GM21367 (cell line): ENCODE measurements around the gene ZCWPW1.
"Not testable (repeated sequence)": the region's sequence is repeated elsewhere in the genome, so short reads cannot be mapped to it uniquely, and the experiment has no call there.

Experiments used
- ATAC-seq: cut with Tn5 transposase; IDR thresholded peaks from one replicate; pipeline ENCODE4 v1.9.1; 2021; ENCODE audit not compliant: unreplicated experiment

Gene ZCWPW1

DNA sequence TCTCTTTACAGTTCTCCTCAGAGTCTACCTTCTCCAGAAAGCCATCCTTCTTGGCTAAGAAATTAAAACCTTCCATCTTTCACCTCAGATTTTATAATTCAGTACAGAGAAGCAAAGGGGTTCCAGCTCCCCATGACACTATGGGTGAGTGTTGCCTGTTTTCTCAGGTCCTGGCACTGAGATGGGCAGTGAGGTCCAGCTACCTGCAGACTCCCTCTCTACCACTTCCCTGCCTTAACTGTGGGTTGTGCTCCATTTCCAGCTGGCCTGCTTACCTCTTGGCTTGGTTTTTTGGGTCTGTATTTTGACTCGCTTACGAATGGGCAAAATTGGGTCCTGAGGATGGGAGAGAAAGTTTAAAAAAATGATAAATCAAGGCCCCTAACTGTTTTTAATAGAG is 26.3 kb downstream of the ZCWPW1 start:
- no peak for ATAC-seq

DNA sequence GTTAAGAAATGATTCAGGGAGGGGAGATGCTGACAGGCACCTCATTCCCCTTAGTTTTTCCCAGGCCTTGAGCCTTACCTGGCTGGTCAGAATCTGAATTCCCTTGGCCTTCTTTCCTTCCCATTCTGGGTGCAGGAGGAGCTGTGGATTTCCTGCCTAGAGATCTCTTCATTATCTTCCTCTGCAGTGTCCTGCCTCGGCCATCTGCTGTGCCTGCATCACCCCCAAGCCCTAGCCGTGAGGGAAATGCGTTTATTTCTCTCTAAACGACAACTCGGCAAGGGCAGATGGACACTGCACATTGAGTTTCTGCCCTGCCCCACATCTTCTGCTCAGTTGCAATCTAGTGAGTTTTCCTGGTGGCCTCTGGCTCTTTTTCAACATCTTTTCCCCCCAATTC is 26.7 kb downstream of the ZCWPW1 start:
- no peak for ATAC-seq

DNA sequence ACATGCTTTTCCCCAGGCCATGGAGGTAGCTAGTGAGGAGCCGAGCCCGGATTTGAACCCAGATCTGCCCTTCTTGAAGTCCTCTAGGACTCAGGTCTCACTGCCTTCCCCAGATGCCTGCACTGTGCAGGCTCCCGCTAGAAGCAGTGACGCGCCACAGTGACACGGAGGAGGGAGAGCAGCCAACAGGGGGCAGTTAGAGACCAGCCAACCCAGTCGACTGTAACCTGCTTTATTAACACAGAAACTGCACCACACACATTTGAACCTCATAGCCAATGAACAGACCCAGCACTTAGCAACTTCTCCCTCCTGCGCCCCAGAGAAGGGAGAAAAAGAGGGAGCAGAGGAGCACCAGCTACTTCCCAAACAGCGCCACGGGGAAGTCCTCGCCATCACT is 27.8 kb downstream of the ZCWPW1 start:
- ATAC-seq: no peak

DNA sequence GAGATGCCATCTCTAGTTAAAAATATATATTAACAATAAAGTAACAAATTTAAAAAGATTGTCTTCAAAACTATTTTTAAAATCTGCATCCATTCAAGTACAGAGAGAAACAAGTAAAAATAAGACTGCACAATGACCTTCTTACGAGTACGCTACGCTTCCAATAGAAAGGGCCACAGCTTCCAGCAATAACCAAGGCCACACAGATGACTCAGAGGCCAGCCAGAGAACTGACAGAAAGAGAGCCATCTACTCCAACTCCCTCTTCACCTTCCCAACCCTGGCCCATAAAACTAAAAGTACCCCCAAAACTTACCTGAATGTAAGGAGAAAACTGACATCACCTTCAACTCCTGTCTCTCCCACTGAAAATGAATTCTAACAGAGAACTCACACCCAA is 28.5 kb downstream of the ZCWPW1 start:
- no peak for ATAC-seq

DNA sequence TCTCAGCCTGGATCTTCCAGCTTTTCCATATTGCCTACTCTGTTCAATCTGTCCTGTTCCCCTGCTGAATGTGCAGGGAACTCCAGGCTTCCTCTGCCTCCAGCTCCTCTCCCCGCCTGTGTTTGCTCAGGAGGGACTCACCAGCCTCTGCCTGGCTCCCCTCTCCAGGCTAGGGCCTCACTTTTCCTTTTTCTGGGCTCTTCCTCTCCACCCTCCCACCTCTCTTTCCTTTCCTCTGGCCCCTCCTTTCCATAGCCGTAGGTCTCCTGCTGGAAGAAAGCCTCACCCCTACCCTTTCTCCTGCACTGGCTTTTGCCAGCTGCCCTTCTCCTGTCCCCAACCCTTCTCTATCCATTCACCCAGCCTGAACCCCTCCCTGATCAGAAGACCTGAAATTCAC is 30.3 kb downstream of the ZCWPW1 start:
- no peak for ATAC-seq

DNA sequence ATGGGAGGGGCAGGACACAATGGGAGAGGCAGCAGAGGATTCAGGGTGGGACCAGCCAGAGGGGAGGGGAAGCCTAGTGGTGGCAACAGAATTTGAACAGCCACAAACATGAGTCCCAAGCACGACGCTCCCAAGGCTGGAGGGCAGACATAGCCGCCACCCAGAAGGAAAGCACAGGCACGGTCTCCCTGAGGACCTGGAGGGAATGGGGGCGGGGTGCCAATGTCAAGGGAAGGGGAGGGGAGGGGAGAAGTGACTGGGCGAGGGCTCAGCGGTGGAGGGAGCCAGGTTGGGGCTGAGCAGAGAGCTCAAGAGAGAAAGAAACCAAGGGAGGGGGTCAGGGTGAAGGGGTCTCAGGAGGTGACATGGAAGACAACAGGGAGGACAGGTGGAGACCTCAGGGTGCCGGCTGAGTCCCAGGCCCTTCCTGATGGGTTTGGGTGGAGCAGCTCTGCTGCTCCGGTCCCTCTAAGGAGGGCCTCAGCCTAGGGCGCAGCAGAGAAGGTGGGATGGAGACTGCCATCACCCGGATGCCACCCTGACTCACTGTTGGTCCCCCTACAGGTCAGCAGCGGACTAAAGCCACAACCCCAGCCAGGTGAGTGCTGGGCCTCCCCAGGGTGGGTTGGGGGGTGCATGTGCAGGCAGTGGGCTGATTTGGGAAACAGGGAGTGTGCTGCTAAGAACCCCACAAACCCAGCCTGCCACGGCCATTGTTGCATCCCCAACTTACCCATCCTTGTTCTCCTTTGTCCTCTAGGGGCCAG is 31.0 kb downstream of the ZCWPW1 start:
- ATAC-seq: no peak

DNA sequence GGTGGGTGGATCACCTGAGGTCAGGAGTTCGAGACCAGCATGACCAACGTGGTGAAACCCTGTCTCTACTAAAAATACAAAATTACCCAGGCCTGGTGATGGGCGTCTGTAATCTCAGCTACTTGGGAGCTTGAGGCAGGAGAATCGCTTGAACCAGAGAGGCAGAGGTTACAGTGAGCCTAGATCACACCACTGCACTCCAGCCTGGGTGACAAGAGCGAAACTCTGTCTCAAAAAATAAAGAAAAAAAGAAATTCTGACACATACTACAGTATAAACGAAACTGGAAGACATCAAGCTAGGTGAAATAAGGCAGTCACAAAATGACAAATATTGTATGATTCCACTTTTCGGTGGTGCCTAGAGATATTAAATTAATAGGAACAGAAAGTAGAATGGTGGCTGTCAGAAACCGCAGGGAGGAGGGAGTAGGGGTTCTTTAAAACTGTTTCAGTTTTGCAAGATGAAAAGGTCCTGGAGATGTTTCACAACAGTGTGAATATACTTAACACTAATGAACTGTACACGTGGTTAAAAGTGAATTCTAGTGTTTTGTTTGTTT is 32.0 kb downstream of the ZCWPW1 start:
- peak; percentile 73 for ATAC-seq

DNA sequence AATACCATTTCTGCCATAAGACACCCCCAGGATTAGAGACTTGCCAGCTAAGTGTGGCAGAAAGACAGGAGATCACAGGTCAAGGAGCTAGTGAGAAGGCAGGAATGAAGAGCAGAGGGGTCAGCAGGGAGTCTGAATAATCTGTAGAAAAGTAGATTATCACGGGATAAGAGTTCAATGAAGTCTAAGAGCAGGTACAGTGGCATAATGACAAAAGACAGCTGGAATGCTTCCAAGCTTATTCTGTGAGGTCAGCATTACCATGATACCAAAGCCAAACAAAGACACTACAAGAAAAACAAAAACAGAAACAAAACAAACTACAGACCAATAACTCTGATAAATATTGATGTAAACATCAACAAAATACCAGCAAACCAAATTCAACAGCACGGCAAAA is 34.4 kb downstream of the ZCWPW1 start:
- no peak for ATAC-seq

DNA sequence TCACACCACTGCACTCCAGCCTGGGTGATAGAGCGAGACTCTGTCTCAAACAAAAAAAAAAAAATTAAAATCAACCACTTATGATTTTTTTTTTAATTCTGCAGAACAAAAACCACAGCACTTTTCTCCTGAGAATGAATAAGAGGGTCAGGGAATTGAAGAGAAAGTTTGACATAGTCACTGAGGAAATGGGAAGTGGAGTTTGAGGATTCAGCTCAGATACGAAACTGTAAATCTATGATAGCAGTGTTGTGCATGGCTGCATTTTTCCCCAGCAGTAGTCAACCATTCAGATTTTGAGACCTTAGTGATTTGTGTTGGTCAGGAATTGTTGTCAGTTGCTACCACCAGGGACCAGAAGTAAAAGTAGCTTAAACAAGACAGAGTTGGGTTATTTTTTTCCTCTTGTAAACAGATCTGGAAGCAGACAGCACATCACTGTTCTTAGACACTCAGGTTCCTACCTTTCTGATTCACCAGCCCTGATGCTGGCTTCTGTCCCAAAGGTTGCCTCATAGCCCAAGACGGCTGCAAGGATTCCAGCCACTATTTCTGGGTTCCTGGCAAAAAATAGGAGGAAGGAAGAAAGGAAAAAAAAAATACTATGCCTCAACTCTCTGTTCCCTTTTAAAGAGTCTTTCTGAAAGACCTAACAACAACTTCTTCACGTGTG is 35.1 kb downstream of the ZCWPW1 start:
- ATAC-seq: no peak

DNA sequence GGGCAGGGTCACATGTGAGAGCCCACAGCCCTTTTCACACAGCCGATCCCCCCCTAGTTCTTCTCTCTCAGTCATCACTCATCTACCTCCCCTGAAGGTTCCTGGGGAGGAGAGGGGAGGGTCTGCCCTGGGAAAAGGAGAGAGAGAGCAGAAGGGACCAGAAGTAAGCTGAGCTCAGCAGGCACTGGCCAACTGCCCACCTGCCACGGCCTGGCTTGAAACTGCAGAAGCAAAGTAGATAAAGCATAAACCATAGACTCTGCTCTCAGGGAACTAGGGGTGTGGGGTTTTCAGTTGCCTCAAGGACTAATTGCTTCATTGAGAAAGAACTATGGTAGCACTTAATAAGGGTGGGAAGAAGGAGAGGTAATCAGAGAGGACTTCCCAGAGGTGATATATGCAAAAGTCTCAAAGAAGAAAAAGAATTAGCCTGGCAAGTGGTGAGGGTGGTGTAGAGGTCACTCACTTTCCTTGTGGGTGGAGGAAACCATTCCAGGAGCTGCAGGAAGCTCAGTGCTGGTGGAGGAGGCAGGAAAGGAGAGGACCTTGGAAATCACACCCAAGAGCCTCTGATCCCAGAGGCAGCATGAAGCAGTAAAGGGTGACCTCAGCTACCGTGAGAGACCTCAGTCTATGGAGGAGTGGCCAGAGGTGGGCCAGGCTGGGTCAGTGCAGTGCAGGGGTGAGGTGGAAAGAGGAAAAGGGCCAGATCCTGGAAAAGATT is 38.1 kb downstream of the ZCWPW1 start:
- ATAC-seq: no peak

DNA sequence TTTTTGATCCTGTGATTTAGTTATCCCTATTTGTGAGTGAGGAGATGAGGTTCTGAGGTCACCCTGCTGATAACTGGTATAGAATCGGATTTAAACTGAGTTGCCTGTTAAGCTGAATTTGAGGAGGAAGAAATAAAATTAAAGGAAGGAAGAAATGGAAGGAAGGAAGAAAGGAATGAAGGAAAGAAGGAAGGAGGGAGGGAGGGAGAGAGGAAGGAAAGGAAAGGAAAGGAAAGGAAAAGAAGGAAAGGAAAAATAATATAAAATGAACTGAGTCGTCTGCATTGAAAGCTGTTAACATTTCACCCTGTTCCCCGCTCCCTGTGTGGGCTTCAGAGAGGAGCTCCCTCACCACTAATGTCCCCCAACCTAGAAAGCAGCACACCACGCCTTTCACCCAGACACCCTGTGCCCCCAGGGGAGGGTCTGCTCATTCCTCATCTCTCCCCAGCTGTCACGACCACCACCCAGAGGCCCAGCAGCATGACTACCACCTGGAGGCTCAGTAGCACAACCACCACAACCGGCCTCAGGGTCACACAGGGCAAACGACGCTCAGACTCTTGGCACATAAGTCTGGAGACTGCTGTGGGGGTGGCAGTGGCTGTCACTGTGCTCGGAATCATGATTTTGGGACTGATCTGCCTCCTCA is 38.9 kb downstream of the ZCWPW1 start:
- ATAC-seq: no peak

DNA sequence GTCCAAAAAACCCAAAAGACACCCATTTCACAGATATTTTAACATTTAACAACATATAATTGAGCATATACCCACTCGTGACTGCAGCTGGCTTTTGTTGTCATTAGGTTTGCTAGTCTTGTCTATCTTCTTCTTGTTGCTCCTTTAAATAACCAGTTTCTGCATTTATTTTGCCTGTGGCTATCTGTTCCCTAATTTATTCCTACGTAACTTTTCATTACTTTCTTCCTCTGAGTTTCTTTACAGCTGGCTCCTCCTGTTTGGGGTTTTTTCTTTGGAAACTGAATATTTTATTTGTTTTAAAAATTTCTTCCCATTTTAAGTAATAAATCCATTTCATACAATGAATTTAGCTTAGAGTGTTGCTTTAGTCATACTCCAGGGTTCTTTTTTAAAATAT is 40.8 kb downstream of the ZCWPW1 start:
- ATAC-seq: no peak

DNA sequence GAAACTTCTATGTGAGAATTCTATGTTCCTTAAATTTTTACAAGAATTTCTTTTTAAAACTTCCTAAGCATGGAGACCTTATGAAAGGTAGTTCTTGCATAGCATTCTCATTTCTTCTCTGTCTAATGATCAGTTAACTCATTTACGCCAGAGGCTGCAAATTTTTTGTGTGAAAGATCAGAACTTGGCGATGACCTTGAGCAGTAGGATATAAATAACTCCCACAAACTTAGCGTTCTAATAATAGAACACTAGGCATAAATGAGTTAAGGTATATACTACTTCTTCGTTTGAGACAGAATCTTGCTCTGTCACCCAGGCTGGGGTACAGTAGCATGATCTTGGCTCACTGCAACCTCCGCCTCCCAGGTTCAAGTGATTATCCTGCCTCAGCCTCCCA is 41.6 kb downstream of the ZCWPW1 start:
- no peak for ATAC-seq

DNA sequence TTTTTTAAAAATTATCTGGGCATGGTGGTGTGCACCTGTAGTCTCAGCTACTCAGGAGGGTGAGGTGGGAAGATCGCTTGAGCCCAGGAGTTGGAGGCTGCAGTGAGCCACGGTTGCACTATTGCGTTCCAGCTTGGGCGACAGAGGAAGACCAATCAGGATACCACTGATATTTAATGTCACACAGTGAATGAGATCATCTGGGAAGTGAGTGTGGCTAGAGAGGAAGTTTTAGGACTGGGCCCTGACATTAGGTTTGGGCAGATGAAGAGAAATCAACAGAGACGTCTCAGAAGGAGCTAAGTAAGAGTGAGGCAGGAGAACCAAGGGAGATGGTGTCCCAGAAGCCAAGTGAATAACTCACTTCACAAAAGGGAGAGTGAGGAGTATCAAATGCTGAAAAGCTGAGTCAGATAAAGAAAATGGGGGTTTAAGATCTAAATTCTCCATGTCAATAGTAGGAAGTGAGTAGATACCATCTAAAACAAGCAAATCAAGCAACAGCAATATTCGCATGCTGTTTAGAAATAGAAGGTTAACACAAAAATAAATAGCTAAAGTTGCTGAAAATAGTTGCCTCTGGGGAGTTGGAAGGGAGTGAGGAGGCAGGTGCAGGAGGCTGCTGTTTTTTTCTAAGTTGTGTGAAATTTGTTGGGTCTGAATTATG is 43.7 kb downstream of the ZCWPW1 start:
- ATAC-seq: no peak

DNA sequence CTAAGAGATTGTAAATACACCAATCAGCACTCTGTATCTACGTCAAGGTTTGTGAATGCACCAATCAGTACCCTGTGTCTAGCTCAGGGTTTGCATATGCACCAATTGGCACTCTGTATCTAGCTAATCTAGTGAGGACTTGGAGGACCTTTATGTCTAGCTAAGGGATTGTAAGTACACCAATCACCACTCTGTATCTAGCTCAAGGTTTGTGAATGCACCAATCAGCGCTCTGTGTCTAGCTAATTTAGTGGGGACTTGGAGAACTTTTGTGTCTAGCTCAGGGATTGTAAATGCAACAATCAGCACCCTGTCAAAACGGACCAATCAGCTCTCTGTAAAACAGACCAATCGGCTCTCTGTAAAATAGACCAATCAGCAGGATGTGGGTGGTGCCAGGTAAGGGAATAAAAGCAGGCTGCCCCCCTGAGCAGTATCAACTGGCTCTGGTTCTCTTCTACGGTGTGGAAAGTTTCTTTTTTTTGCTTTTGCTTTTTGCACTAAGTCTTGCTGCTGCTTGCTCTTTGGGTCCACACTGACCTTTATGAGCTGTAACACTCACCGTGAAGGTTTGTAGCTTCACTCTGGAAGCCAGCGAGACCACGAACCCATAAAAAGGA is 46.2 kb downstream of the ZCWPW1 start:
- ATAC-seq: not testable (repeated sequence)

DNA sequence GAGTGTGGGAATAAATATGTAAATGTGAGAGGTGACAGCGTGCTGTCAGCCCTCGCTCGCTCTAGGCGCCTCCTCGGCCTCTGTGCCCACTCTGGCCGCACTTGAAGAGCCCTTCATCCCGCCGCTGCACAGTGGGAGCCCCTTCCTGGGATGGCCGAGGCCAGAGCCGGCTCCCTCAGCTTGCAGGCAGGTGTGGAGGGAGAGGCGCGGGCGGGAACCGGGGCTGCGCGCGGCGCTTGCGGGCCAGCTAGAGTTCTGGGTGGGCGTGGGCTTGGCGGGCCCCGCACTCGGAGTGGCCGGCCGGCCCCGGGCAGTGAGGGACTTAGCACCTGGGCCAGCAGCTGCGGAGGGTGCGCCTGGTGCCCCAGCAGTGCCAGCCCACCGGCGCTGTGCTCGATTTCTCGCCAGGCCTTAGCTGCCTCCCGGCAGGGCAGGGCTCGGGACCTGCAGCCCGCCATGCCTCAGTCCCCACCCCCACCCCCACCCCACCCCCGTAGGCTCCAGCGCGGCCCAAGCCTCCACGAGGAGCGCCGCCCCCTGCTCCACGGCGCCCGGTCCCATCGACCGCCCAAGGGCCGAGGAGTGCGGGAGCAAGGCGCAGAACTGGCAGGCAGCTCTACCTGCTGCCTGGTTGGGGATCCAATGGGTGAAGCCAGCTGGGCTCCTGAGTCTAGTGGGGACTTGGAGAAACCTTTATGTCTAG is 46.8 kb downstream of the ZCWPW1 start:
- not testable (repeated sequence) for ATAC-seq

DNA sequence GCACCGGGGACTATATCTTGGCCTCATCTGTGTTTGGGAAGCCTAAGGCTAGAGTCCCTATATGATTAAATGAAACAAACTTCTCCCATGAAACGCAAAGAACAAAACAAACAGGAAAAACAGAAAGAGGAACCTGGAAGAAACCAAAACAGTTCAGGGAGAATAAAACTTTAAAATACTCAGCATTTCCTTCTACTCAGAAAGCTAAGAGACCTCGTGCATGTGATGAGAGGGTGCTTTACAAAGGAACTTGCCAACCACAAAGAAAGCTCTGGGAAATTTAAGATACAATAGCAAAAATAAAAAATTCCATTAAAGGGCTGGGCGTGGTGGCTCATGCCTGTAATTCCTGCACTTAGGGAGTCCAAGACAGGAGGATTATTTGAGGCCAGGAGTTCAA is 48.3 kb downstream of the ZCWPW1 start:
- no peak for ATAC-seq

DNA sequence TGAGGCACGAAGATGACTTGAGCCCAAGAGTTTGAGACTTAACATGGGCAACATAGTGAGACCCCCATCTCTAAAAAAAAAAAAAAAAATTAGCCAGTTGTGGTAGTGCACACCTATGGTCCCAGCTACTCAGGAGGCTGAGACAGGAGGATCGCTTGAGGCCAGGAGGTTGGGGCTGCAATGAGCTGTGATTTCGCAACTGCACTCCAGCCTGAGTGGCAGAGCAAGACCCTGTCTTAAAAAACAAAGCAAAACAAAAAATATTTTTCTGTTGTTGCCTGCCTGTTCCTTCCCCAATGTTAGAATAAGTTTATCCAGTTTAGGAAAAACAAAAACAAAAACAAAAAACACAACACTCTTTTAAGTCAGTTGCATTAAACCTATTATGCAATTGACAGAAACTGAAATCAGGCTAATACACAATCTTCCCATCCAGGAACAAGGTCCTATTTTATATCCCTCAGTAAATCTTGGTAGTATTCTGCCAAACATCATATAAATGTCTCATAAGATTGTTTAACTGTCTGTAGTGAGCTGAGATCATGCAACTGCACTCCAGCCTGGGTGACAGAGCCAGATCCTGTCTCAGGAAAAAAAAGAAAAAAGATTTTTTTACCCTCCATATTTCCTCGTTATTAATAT is 50.3 kb downstream of the ZCWPW1 start:
- ATAC-seq: no peak

DNA sequence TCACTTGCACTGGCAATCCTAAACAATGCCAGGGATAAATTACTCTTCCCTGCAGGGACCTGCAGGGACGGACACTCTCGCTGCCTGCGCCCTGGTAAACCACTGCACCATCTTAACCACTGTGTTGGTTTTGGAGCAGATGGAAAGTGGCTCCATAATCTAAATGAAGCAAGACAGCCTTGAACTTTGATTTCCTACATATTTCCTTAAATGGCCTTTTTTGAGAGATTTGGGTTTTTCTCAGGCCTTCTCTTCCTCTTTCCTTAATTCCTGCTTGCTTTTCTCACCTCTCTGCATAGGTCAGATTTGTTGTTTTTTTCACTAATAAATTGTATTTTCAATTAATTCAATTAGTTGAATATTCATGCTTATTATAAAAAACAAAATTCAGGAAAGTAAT is 52.4 kb downstream of the ZCWPW1 start:
- ATAC-seq: no peak
